SIG-M5 (cell line): ENCODE data around the gene ABI2.

Experiments
- DNase-seq: peaks from one replicate; lab custom pipeline; 2025; lab: John Stamatoyannopoulos, UW

The ABI2 gene

GRCh38 chr2:203484266-203485112, 156.3 kb downstream of the ABI2 start:
- no peak for DNase-seq

GRCh38 chr2:203489531-203489930, 161.3 kb downstream of the ABI2 start:
- DNase-seq, result no peak

- DNase-seq, result no peak
Observed at GRCh38 chr2:203490391-203490790, 162.2 kb downstream of the ABI2 start.

GRCh38 chr2:203492965-203493364, 164.8 kb downstream of the ABI2 start:
- DNase-seq, result no peak
